ENCODE measurements around the gene GJB4.

GJB4 gene

GRCh38 chr1:34779962-34780361 lies 20.4 kb downstream of the GJB4 start:
- no peak for DNase-seq (ENCODE audit: extremely low spot score)
- CTCF ChIA-PET = no interaction called here
- POLR2A ChIA-PET = no interaction called here
- TF ChIP-seq CTCF (IDR thresholded peaks at IDR 0.05; ENCODE audit: control extremely low read depth, extremely low read depth, low read depth, missing control alignments) = no peak

GRCh38 chr1:34780528-34780927 lies 21.0 kb downstream of the GJB4 start:
- TF ChIP-seq CTCF (IDR thresholded peaks at IDR 0.05; ENCODE audit: control extremely low read depth, extremely low read depth, low read depth, missing control alignments) = no peak
- ChIA-PET POLR2A (no interaction called here), CTCF (no interaction called here)
- no peak for DNase-seq (ENCODE audit: extremely low spot score)

- no peak for DNase-seq (ENCODE audit: extremely low spot score)
- TF ChIP-seq CTCF (IDR thresholded peaks at IDR 0.05; ENCODE audit: control extremely low read depth, extremely low read depth, low read depth, missing control alignments) = no peak
- POLR2A ChIA-PET = no interaction called here
- CTCF ChIA-PET = interaction anchor here (1.3 kb wide), 1 partner anchor 71 kb away, joined by 6 read pairs; no protein-coding TSS in a partner anchor
Observed at GRCh38 chr1:34781071-34781843, 21.7 kb downstream of the GJB4 start, which contains the start of gene GJB3. Gene GJB3 (plus strand): TSS chr1:34781214. CDS start chr1:34784763, 3,549 bp downstream.

- no peak for TF ChIP-seq CTCF (IDR thresholded peaks at IDR 0.05; ENCODE audit: control extremely low read depth, extremely low read depth, low read depth, missing control alignments)
- ChIA-PET POLR2A (no interaction called here), CTCF (interaction anchor here (1.3 kb wide), 1 partner anchor 71 kb away, joined by 6 read pairs; no protein-coding TSS in a partner anchor)
- no peak for DNase-seq (ENCODE audit: extremely low spot score)
Observed at GRCh38 chr1:34781844-34782391, 22.4 kb downstream of the GJB4 start.

- ChIA-PET CTCF (interaction anchor here (1.0 to 1.2 kb wide), 3 partner anchors 11 to 81 kb away, joined by 3 to 7 read pairs (median 3); no protein-coding TSS in a partner anchor), POLR2A (no interaction called here)
- no peak for DNase-seq (ENCODE audit: extremely low spot score)
- TF ChIP-seq CTCF (IDR thresholded peaks at IDR 0.05; ENCODE audit: control extremely low read depth, extremely low read depth, low read depth, missing control alignments) = no peak
Observed at GRCh38 chr1:34784751-34785221, 25.2 kb downstream of the GJB4 start.

- DNase-seq (ENCODE audit: extremely low spot score) = no peak
- ChIA-PET CTCF (interaction anchor here (1.0 to 1.2 kb wide), 3 partner anchors 11 to 81 kb away, joined by 3 to 7 read pairs (median 3); no protein-coding TSS in a partner anchor), POLR2A (no interaction called here)
- TF ChIP-seq CTCF (IDR thresholded peaks at IDR 0.05; ENCODE audit: control extremely low read depth, extremely low read depth, low read depth, missing control alignments) = no peak
Observed at GRCh38 chr1:34785231-34785874, 25.8 kb downstream of the GJB4 start.
